Measurements from ENCODE around the gene MSH4. TPM values are rescaled to one million over a fixed set of nuclear protein-coding genes. Genes with fewer than 3 reads are reported as not detected.

The MSH4 gene
- total RNA-seq, 1 donor from 2014 or later, result 0.44 TPM

- no peaks in the 10 kb centered on the region for H3K9me3 Mint-ChIP-seq (ENCODE audit: unreplicated experiment)
- TF ChIP-seq CTCF (IDR thresholded peaks at IDR 0.05; ENCODE audit: unreplicated experiment), result no peak
- H3K27me3 Mint-ChIP-seq (ENCODE audit: unreplicated experiment), result peaks cover 7% of the 10 kb centered on the region
- H3K4me1 Mint-ChIP-seq (ENCODE audit: unreplicated experiment), result peaks cover 30% of the 10 kb centered on the region
- H3K36me3 Mint-ChIP-seq (ENCODE audit: low read depth, unreplicated experiment), result peaks cover 3% of the 10 kb centered on the region
- no peak for DNase-seq (ENCODE audit: low spot score)
- peak overlapping the region; percentile 80 for H3K27ac Mint-ChIP-seq (ENCODE audit: unreplicated experiment)
- H3K4me3 Mint-ChIP-seq (ENCODE audit: unreplicated experiment), result peak overlapping the region; percentile 99
These were observed 11.2 kb upstream of the MSH4 start for GRCh38 chr1:75785320-75785982.

- peaks cover 30% of the 10 kb centered on the region for H3K4me1 Mint-ChIP-seq (ENCODE audit: unreplicated experiment)
These were observed 10.5 kb upstream of the MSH4 start, which contains the start of gene RABGGTB for GRCh38 chr1:75785983-75786853. Gene RABGGTB (plus strand): TSS chr1:75786256. CDS start chr1:75786272, 16 bp downstream.

GRCh38 chr1:75786901-75787493, 9.7 kb upstream of the MSH4 start:
- no peak for TF ChIP-seq CTCF (IDR thresholded peaks at IDR 0.05; ENCODE audit: unreplicated experiment)
- Mint-ChIP-seq H3K27ac (ENCODE audit: unreplicated experiment) (peak overlapping the region; percentile 18), H3K36me3 (ENCODE audit: low read depth, unreplicated experiment) (peaks cover 9% of the 10 kb centered on the region)

More at GRCh38 chr1:75785983-75786853, 10.5 kb upstream of the MSH4 start, which contains the start of gene RABGGTB:
- Mint-ChIP-seq H3K27ac (ENCODE audit: unreplicated experiment) (peak within 1 kb of the TSS; percentile 95), H3K27me3 (ENCODE audit: unreplicated experiment) (peaks cover 7% of the 10 kb centered on the region), H3K9me3 (ENCODE audit: unreplicated experiment) (no peaks in the 10 kb centered on the region), H3K4me3 (ENCODE audit: unreplicated experiment) (peak within 1 kb of the TSS; percentile 99), H3K36me3 (ENCODE audit: low read depth, unreplicated experiment) (peaks cover 8% of the 10 kb centered on the region)
- peak; percentile 97 for DNase-seq (ENCODE audit: low spot score)
- TF ChIP-seq CTCF (IDR thresholded peaks at IDR 0.05; ENCODE audit: unreplicated experiment), result no peak

GRCh38 chr1:75787524-75787923, 9.2 kb upstream of the MSH4 start:
- TF ChIP-seq CTCF (IDR thresholded peaks at IDR 0.05; ENCODE audit: unreplicated experiment), result no peak
- Mint-ChIP-seq H3K4me3 (ENCODE audit: unreplicated experiment) (peak overlapping the region; percentile 99), H3K4me1 (ENCODE audit: unreplicated experiment) (peaks cover 30% of the 10 kb centered on the region), H3K36me3 (ENCODE audit: low read depth, unreplicated experiment) (peaks cover 13% of the 10 kb centered on the region), H3K27me3 (ENCODE audit: unreplicated experiment) (peaks cover 7% of the 10 kb centered on the region), H3K9me3 (ENCODE audit: unreplicated experiment) (no peaks in the 10 kb centered on the region), H3K27ac (ENCODE audit: unreplicated experiment) (peak overlapping the region; percentile 18)
- no peak for DNase-seq (ENCODE audit: low spot score)

More at GRCh38 chr1:75786901-75787493, 9.7 kb upstream of the MSH4 start:
- H3K4me1 Mint-ChIP-seq (ENCODE audit: unreplicated experiment), result peaks cover 30% of the 10 kb centered on the region
- peak overlapping the region; percentile 99 for H3K4me3 Mint-ChIP-seq (ENCODE audit: unreplicated experiment)
- peaks cover 7% of the 10 kb centered on the region for H3K27me3 Mint-ChIP-seq (ENCODE audit: unreplicated experiment)
- no peak for DNase-seq (ENCODE audit: low spot score)
- H3K9me3 Mint-ChIP-seq (ENCODE audit: unreplicated experiment), result no peaks in the 10 kb centered on the region
